Lung (tissue), 12 donors: ENCODE results near the gene CEP192. TPM values are rescaled to one million over a fixed set of nuclear protein-coding genes. Genes with fewer than 3 reads are reported as not detected.

ENCODE experiments used
- ATAC-seq: fragments of 200-7000 bp; cut with Tn5 transposase; one replicate; pipeline ENCODE4 v1.9.1; 2020; ENCODE audit warnings: moderate number of reproducible peaks; ENCODE audit not compliant: insufficient read depth, low FRiP score
- DNase-seq, 3 donors: peaks; one replicate each; pipeline ENCODE4 v3.0.0-alpha.2; 2013 to 2017
- H3K27ac ChIP-seq, 2 donors: one replicate each; pipeline ENCODE4 v1.5.1; 2013; ENCODE audit warnings: mild to moderate bottlenecking in 2 of 2, moderate library complexity in 2 of 2, control low read depth in 1 of 2, inconsistent platforms in 1 of 2, low read depth in 1 of 2, low read length in 1 of 2
- H3K27me3 ChIP-seq, 3 donors: one replicate each; pipeline ENCODE4 v1.5.1; 2013; ENCODE audit warnings: low read length in 2 of 3; ENCODE audit not compliant: control insufficient read depth in 3 of 3, insufficient read depth in 3 of 3
- H3K36me3 ChIP-seq, 4 donors: one replicate each; pipeline ENCODE4 v1.5.1; 2013; ENCODE audit warnings: low read length in 4 of 4, mild to moderate bottlenecking in 1 of 4, moderate library complexity in 1 of 4; ENCODE audit not compliant: control insufficient read depth in 4 of 4, insufficient read depth in 4 of 4
- H3K4me1 ChIP-seq, 5 donors: one replicate each; pipeline ENCODE4 v1.5.1; 2013; ENCODE audit warnings: low read length in 5 of 5, mild to moderate bottlenecking in 2 of 5, moderate library complexity in 1 of 5; ENCODE audit not compliant: control insufficient read depth in 5 of 5, insufficient read depth in 5 of 5
- H3K4me3 ChIP-seq: one replicate; pipeline ENCODE4 v1.5.1; 2013; ENCODE audit warnings: mild to moderate bottlenecking, control low read depth, moderate library complexity
- H3K9ac ChIP-seq, 2 donors: one replicate each; pipeline ENCODE4 v1.5.1; 2013; ENCODE audit warnings: low read length in 2 of 2, control low read depth in 1 of 2; ENCODE audit not compliant: insufficient read depth in 1 of 2
- H3K9me3 ChIP-seq, 4 donors: one replicate each; pipeline ENCODE4 v1.5.1; 2013; ENCODE audit warnings: low read length in 3 of 4, mild to moderate bottlenecking in 1 of 4, moderate library complexity in 1 of 4; ENCODE audit not compliant: control insufficient read depth in 4 of 4, insufficient read depth in 3 of 4
- WGBS, 2 donors: extraction: QIAGEN DNeasy Blood & Tissue Kit; methylation state at CpG; one replicate each; pipeline ENCODE4 v1.1.7; 2013; 5-methylcytosine and 5-hydroxymethylcytosine counted together
- polyA plus RNA-seq, 2 donors: library from polyadenylated mRNA; stranded (reverse); fragments of 200-250 nt; gene quantifications; one replicate each; pipeline ENCODE4 v1.2.1, GENCODE V29; 2013
- total RNA-seq, 2 donors: library from RNA; depleted of rRNA in 1 of 2; stranded (reverse); fragments of >200 nt in 1 of 2; gene quantifications; one replicate each; pipeline ENCODE4 v1.2.1, GENCODE V29; 2014 to 2021
- TF ChIP-seq, protein P1 (sequence below): IDR thresholded peaks from 2 replicates; pipeline ENCODE4 v1.5.1; 2012; ENCODE audit warnings: mild to moderate bottlenecking; ENCODE audit errors: control extremely low read depth, extremely low read depth
- donor health status: control.
- donor health status: control.
- donor health status: Bipolar disorder and iron deficiency.
- donor health status: healthy.
- donor health status: DM: yes; HTN: yes; CAD: no.

The CEP192 gene
- total and polyA plus RNA-seq, 4 donors: 8.0 to 43.0 (median 16.6) TPM

DNA sequence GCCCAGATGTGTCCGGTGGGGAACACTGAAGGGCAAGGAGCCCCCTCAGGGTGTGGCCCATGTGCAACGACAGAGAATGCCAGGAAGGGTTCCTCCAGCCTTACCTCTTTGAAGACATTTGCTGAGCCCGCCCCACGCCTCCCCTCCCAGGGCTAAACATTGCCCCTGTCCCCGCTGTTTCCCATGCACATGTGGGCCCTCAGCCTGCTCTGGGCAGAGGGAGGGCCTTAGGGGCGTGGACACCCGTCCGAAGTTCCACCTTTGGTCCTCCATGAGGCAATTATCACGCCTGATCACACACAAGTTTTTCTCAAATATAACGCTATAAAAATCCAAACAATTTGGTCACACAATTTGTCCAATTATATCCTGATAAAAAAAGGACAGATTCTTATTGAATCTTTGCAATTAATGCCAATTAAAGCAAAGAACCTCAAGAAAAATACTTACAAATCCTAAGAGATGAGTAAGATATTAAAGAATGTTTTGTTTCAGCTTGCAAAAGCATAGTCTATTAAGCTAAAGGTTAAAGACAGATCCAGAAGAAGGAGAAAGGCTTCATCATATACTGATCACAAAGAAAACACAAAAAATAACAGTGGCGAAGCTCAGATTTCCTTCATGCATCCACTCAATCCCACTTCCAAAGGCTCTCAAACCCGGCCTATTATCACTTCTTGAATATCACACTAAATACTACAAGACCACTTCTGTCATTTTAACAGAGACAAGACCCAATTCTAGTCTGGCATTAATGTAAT lies 172.2 kb downstream of the CEP192 start:
- Histone ChIP-seq H3K27me3 (no peaks in the 10 kb centered on the region), H3K27ac (no peak overlapping the region), H3K9ac (no peak overlapping the region), H3K36me3 (no peaks in the 10 kb centered on the region), H3K4me3 (no peak overlapping the region), H3K9me3 (peaks cover 0 to 4% (median 0%) of the 10 kb centered on the region in 4 donors), H3K4me1 (no peaks in the 10 kb centered on the region)
- 88 to 96% methylated on average over 12 of the region's 12 CpGs for WGBS, 2 donors
- no peak for DNase-seq
- TF ChIP-seq, protein P1, sequence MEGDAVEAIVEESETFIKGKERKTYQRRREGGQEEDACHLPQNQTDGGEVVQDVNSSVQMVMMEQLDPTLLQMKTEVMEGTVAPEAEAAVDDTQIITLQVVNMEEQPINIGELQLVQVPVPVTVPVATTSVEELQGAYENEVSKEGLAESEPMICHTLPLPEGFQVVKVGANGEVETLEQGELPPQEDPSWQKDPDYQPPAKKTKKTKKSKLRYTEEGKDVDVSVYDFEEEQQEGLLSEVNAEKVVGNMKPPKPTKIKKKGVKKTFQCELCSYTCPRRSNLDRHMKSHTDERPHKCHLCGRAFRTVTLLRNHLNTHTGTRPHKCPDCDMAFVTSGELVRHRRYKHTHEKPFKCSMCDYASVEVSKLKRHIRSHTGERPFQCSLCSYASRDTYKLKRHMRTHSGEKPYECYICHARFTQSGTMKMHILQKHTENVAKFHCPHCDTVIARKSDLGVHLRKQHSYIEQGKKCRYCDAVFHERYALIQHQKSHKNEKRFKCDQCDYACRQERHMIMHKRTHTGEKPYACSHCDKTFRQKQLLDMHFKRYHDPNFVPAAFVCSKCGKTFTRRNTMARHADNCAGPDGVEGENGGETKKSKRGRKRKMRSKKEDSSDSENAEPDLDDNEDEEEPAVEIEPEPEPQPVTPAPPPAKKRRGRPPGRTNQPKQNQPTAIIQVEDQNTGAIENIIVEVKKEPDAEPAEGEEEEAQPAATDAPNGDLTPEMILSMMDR: no peak
- ATAC-seq: no peak

DNA sequence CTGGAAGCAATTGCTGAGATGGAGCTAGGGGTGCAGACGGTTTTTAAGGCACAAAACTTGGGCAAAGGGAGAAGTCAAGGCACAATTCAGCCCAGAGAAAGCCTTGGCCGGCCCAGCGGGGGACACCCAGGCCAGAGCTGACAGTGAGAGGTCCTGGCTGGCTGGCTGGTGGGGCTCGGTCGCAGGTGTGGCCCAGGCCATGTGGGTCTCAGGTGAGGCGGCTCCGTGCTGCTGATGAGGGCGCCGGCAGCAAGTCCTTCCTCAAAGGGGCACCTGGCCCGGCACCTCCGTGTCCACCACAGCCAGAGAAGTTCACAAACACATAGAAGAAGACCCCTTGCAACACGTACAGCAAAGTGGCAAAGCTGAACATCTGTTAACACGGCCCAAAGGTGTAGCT lies 173.2 kb downstream of the CEP192 start:
- H3K36me3 ChIP-seq: no peaks in the 10 kb centered on the region
- no peak overlapping the region for H3K27ac ChIP-seq
- ATAC-seq (no peak), DNase-seq (no peak)
- H3K4me3 ChIP-seq: no peak overlapping the region
- 90 to 95% methylated on average over 13 of the region's 13 CpGs for WGBS, 2 donors
- no peaks in the 10 kb centered on the region for H3K4me1 ChIP-seq
- no peak overlapping the region for H3K9ac ChIP-seq
- no peaks in the 10 kb centered on the region for H3K27me3 ChIP-seq
- TF ChIP-seq, protein P1: no peak
- peaks cover 0 to under 1% (median 0%) of the 10 kb centered on the region in 4 donors for H3K9me3 ChIP-seq

DNA sequence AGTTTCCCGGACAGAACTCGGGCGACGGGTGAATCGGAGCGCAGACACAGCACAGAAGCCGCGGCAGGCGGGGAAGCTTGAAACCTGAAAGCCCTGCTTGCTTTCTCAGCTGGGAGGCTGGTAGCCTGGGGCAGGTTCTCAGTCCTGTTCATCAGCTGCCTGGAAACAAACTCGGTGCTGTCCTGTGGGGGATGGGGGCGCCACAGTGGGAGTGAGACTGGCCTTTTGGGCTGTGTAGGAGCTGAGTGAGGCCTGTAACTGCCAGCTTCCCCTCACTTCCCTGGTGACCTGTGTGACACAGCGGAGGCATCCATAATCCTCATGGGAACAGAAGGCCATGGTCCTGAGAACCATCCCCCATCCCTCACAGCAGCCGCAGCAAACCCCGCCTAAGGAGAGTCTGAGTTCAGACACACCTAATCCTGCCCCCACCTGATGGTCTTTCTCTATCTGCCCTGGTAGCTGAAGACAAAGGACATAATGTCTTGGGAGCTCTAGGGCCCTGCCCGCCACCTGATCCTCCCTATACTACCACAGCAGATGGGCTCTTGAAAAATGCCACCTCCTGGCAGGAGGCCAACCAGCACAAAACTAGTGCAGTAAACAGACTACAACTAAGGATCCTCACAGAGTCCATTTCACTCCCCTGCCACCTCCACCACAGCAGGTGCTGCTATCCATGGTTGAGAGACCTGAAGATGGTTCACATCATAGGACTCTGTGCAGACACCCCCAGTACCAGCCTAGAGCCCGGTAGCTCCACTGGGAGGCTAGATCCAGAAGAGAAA lies 174.7 kb downstream of the CEP192 start:
- no peak for ATAC-seq
- no peak overlapping the region for H3K27ac ChIP-seq
- no peak overlapping the region for H3K4me3 ChIP-seq
- no peaks in the 10 kb centered on the region for H3K4me1 ChIP-seq
- no peaks in the 10 kb centered on the region for H3K27me3 ChIP-seq
- H3K9me3 ChIP-seq: no peaks in the 10 kb centered on the region
- TF ChIP-seq, protein P1: no peak
- 92 to 93% methylated on average over 16 of the region's 16 CpGs for WGBS, 2 donors
- H3K36me3 ChIP-seq: no peaks in the 10 kb centered on the region
- DNase-seq: no peak
- H3K9ac ChIP-seq: no peak overlapping the region
